Kidney epithelial cell (primary cell): Measurements from ENCODE around the gene NCKAP1. TPM values are rescaled to one million over a fixed set of nuclear protein-coding genes. Genes with fewer than 3 reads are reported as not detected.
"Not testable (repeated sequence)": the region's sequence is repeated elsewhere in the genome, so short reads cannot be mapped to it uniquely, and the experiment has no call there.

Experiments used
- DNase-seq: peaks from one replicate; pipeline ENCODE4 v3.0.0-alpha.2; 2010; ENCODE audit warnings: low read depth
- H3K27me3 ChIP-seq: 2 replicates; pipeline ENCODE4 v1.6.0; 2011; ENCODE audit warnings: low read length; ENCODE audit not compliant: control insufficient read depth, insufficient read depth
- H3K36me3 ChIP-seq: 2 replicates; pipeline ENCODE4 v1.5.1; 2011; ENCODE audit warnings: low read length; ENCODE audit not compliant: control insufficient read depth, insufficient read depth
- H3K4me3 ChIP-seq: 2 replicates; pipeline ENCODE4 v1.5.1; 2011; ENCODE audit warnings: low read depth, mild to moderate bottlenecking, control low read depth, low read length
- total RNA-seq: library from RNA; depleted of rRNA; stranded (reverse); fragments of >200 nt; gene quantifications from 2 replicates; pipeline ENCODE4 v1.2.3, GENCODE V29; 2015
- TF ChIP-seq, protein P1 (sequence below): IDR thresholded peaks from 2 replicates; pipeline ENCODE4 v1.5.1; 2011; ENCODE audit warnings: mild to moderate bottlenecking, moderate library complexity, low read length, control low read depth, inconsistent platforms; ENCODE audit not compliant: insufficient read depth, poor library complexity, severe bottlenecking

The NCKAP1 gene
- total RNA-seq, 1 donor from 2014 or later = 189 TPM

DNA sequence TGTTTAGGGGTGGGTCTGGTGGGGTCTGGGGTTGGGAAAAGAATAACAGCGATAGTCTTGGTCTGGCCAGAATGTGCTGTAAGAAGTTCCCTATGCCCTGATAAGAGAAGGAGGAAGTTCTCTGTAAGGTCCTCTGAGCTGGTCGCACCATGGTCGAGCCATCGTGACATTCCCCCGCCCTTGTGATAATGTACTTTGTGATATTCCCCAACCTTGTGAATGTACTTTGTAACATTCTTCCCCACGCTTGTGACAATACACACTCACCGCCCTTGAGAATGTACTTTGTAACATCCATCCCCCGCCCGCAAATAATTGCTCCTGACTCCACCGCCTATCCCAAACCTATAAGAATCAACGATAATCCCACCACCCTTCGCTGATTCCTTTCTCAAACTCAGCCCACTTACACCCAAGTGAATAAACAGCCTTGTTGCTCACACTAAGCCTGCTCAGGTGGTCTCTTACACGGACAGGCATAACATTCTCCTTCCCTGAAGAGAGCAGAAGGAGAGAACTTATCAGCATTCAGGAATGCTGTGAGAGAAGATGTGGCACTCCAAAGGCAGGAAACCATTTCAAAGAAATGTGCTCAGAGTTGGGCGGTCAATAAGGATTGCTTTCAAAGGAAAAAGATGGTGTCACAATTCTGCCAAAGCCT is 22.4 kb upstream of the NCKAP1 start:
- no peaks in the 10 kb centered on the region for H3K27me3 ChIP-seq
- no peak for DNase-seq
- H3K36me3 ChIP-seq = no peaks in the 10 kb centered on the region
- H3K4me3 ChIP-seq = no peak overlapping the region
- TF ChIP-seq, protein P1, sequence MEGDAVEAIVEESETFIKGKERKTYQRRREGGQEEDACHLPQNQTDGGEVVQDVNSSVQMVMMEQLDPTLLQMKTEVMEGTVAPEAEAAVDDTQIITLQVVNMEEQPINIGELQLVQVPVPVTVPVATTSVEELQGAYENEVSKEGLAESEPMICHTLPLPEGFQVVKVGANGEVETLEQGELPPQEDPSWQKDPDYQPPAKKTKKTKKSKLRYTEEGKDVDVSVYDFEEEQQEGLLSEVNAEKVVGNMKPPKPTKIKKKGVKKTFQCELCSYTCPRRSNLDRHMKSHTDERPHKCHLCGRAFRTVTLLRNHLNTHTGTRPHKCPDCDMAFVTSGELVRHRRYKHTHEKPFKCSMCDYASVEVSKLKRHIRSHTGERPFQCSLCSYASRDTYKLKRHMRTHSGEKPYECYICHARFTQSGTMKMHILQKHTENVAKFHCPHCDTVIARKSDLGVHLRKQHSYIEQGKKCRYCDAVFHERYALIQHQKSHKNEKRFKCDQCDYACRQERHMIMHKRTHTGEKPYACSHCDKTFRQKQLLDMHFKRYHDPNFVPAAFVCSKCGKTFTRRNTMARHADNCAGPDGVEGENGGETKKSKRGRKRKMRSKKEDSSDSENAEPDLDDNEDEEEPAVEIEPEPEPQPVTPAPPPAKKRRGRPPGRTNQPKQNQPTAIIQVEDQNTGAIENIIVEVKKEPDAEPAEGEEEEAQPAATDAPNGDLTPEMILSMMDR = no peak

DNA sequence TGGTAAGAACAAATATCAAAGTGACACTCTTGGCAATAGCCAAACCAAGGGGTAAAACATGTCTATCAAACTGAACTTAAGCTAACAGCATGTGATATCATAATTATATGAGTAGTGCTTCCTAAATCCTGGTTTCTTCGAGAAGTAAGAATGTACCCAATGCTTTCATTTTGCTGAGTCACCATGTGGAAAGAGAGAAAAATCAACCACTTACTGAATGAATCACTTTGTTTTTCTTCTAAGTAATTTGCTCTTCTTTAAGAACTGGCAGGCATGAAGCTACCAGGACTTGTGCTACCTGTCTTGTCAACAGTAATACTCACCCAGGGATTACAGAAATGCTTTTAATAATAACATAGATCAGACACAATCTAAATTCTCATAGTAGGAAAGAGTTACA is 21.3 kb upstream of the NCKAP1 start:
- H3K27me3 ChIP-seq = no peaks in the 10 kb centered on the region
- TF ChIP-seq, protein P1 = no peak
- no peaks in the 10 kb centered on the region for H3K36me3 ChIP-seq
- DNase-seq = peak; percentile 78
- no peak overlapping the region for H3K4me3 ChIP-seq

DNA sequence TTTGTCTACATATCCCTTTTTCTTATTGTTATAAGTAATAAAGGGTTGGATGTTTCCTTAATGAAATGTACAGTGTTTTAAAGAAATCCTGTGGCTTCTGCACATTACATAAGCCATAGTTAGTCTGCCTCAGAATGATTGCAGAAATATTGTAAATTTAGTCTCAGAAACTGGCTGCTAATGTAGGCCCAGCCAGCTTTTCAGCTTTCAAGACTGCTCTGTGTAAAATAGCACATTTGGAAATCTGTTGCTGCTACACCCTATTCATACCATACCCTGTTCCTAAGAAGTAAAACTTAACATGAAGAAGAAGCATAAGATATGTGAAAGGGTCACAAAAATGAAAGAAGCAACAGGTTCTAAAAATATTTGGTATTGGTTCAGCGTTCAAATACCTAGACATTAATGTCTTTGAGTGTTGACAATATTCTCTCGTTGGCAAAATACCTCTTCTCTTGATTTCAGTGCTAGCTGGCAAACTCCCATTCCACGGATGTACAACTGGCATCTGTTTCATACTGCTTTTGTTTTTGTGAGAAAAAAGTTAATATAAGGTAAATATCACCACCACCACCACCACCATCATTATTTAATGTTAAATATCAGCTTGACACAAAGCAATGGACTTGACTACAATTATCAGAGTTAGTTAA is 19.2 kb upstream of the NCKAP1 start:
- TF ChIP-seq, protein P1 = no peak
- Histone ChIP-seq H3K36me3 (no peaks in the 10 kb centered on the region), H3K4me3 (no peak overlapping the region), H3K27me3 (no peaks in the 10 kb centered on the region)
- no peak for DNase-seq

DNA sequence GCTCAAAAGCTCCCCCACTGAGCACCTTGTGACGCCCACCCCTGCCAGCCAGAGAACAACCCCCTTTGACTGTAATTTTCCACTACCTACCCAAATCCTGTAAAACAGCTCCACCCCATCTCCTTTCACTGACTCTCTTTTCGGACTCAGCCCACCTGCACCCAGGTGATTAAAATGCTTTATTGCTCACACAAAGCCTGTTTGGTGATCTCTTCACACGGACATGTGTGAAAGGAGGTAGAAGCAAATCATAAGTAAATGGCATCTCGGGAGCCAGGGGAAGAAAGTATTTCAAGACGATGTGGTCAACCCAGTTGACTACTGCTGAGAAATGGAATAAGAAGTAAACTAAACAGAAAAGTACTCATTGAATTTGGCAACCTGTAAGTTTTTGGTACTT is 11.2 kb upstream of the NCKAP1 start:
- H3K4me3 ChIP-seq = no peak overlapping the region
- no peak for DNase-seq
- H3K36me3 ChIP-seq = no peaks in the 10 kb centered on the region
- H3K27me3 ChIP-seq = no peaks in the 10 kb centered on the region
- TF ChIP-seq, protein P1 = no peak

DNA sequence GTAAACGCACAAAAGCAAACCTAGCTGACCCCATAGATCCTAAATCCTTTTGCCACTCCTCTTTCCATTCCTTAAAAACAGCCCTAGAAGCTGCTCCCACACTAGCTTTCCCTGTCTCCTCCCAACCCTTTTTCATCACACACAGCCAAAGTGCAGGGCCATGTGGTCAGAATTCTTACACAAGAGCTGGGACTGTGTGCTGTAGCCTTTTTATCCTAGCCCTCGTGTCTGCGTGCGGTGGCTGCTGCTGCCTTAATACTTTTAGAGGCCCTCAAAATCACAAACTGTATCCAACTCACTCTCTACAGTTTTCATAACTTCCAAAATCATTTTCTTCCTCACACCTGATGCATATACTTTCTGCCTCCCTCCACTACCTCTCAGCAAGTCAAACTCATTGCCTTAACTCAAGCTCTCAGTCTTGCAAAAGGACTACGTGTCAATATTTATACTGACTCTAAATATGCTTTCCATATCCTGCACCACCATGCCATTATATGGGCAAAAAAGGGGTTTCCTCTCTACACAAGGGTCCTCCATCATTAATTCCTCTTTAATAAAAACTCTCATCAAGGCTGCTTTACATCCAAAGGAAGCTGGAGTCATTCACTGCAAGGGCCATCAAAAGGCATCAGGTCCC is 9.3 kb upstream of the NCKAP1 start:
- DNase-seq, H3K36me3 ChIP-seq, H3K27me3 ChIP-seq, H3K4me3 ChIP-seq: not testable (repeated sequence)

DNA sequence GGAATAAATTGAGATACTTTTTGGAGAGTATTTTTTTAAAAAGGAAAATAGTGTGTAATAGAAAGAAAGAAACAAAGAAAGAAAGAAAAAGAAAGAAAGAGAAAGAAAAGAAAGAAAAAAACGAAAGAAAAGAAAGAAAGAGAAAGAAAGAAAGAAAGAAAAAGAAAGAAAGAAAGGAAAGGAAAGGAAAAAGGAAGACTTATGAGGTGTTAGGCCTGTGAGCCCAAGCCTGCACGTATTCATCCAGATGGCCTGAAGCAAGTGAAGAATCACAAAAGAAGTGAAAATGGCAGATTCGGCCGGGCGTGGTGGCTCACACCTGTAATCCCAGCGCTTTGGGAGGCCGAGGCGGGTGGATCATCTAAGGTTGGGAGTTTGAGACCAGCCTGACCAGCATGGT is 5.3 kb upstream of the NCKAP1 start:
- H3K27me3 ChIP-seq, DNase-seq, H3K36me3 ChIP-seq, H3K4me3 ChIP-seq: not testable (repeated sequence)
